Adipocyte (in vitro differentiated cells): ENCODE results near the gene CAPS2.

Source experiments
- DNase-seq: peaks from one replicate; pipeline ENCODE4 v3.0.0-alpha.2; 2015; ENCODE audit warnings: low read depth
- H3K27me3 ChIP-seq: replicated peaks from 2 replicates; pipeline ENCODE4 v1.7.0; 2013; ENCODE audit warnings: mild to moderate bottlenecking, low read length, moderate library complexity; ENCODE audit not compliant: control insufficient read depth, insufficient read depth
- H3K36me3 ChIP-seq: 2 replicates; pipeline ENCODE4 v1.7.0; 2013; ENCODE audit warnings: low read length, mild to moderate bottlenecking, moderate library complexity; ENCODE audit not compliant: control insufficient read depth, insufficient read depth, severe bottlenecking
- H3K4me1 ChIP-seq: 2 replicates; pipeline ENCODE4 v1.7.0; 2013; ENCODE audit warnings: mild to moderate bottlenecking, low read length, moderate library complexity; ENCODE audit not compliant: control insufficient read depth, insufficient read depth
- H3K4me3 ChIP-seq: 2 replicates; pipeline ENCODE4 v1.7.0; 2013; ENCODE audit warnings: mild to moderate bottlenecking, low read length, moderate library complexity
- H3K9ac ChIP-seq: 2 replicates; pipeline ENCODE4 v1.7.0; 2013; ENCODE audit warnings: mild to moderate bottlenecking, low read length, moderate library complexity
- H3K9me3 ChIP-seq: 2 replicates; pipeline ENCODE4 v1.7.0; 2013; ENCODE audit warnings: mild to moderate bottlenecking, low read length, moderate library complexity; ENCODE audit not compliant: control insufficient read depth

The CAPS2 gene

GRCh38 chr12:75260316-75260715 is 69.8 kb downstream of the CAPS2 start:
- no peaks in the 10 kb centered on the region for H3K36me3 ChIP-seq
- no peak overlapping the region for H3K9ac ChIP-seq
- H3K4me3 ChIP-seq, result no peak overlapping the region
- H3K9me3 ChIP-seq, result no peaks in the 10 kb centered on the region
- H3K27me3 ChIP-seq, result no peaks in the 10 kb centered on the region
- DNase-seq, result peak; percentile 45
- H3K4me1 ChIP-seq, result no peaks in the 10 kb centered on the region

- H3K9ac ChIP-seq, result no peak overlapping the region
- no peaks in the 10 kb centered on the region for H3K27me3 ChIP-seq
- no peaks in the 10 kb centered on the region for H3K4me1 ChIP-seq
- no peaks in the 10 kb centered on the region for H3K36me3 ChIP-seq
- no peak overlapping the region for H3K4me3 ChIP-seq
- no peak for DNase-seq
- no peaks in the 10 kb centered on the region for H3K9me3 ChIP-seq
These were observed 71.0 kb downstream of the CAPS2 start for GRCh38 chr12:75259143-75259542.

GRCh38 chr12:75257510-75257909 is 72.6 kb downstream of the CAPS2 start:
- no peak for DNase-seq
- Histone ChIP-seq H3K9me3 (no peaks in the 10 kb centered on the region), H3K4me1 (no peaks in the 10 kb centered on the region), H3K9ac (no peak overlapping the region), H3K36me3 (no peaks in the 10 kb centered on the region), H3K27me3 (no peaks in the 10 kb centered on the region), H3K4me3 (peak overlapping the region; percentile 65)

- H3K4me1 ChIP-seq, result no peaks in the 10 kb centered on the region
- H3K9ac ChIP-seq, result no peak overlapping the region
- no peaks in the 10 kb centered on the region for H3K27me3 ChIP-seq
- no peaks in the 10 kb centered on the region for H3K36me3 ChIP-seq
- peaks cover 12% of the 10 kb centered on the region for H3K9me3 ChIP-seq
- DNase-seq, result peak; percentile 2
- no peak overlapping the region for H3K4me3 ChIP-seq
These were observed 85.0 kb downstream of the CAPS2 start for GRCh38 chr12:75245108-75245507.

- Histone ChIP-seq H3K27me3 (no peaks in the 10 kb centered on the region), H3K9ac (no peak overlapping the region), H3K36me3 (no peaks in the 10 kb centered on the region), H3K4me1 (no peaks in the 10 kb centered on the region), H3K4me3 (no peak overlapping the region), H3K9me3 (peaks cover 16% of the 10 kb centered on the region)
- no peak for DNase-seq
These were observed 90.1 kb downstream of the CAPS2 start for GRCh38 chr12:75239987-75240386.

- Histone ChIP-seq H3K9me3 (peaks cover 17% of the 10 kb centered on the region), H3K4me1 (no peaks in the 10 kb centered on the region), H3K36me3 (no peaks in the 10 kb centered on the region), H3K27me3 (no peaks in the 10 kb centered on the region), H3K9ac (no peak overlapping the region), H3K4me3 (no peak overlapping the region)
- DNase-seq, result no peak
These were observed 93.9 kb downstream of the CAPS2 start for GRCh38 chr12:75236206-75236605.

GRCh38 chr12:75227132-75227531 is 103.0 kb downstream of the CAPS2 start:
- Histone ChIP-seq H3K9me3 (peaks cover 10% of the 10 kb centered on the region), H3K4me1 (no peaks in the 10 kb centered on the region), H3K9ac (no peak overlapping the region), H3K36me3 (no peaks in the 10 kb centered on the region), H3K4me3 (no peak overlapping the region), H3K27me3 (no peaks in the 10 kb centered on the region)
- no peak for DNase-seq
